ENCODE data around the gene NOD2. TPM values are rescaled to one million over a fixed set of nuclear protein-coding genes. Genes with fewer than 3 reads are reported as not detected.

Gene NOD2
- polyA plus RNA-seq, 12 donors: 1.1 to 2.5 (median 1.6) TPM; not detected in 2

- no peak for DNase-seq
These were observed 785 bp upstream of the NOD2 start for GRCh38 chr16:50692644-50692998.

DNA sequence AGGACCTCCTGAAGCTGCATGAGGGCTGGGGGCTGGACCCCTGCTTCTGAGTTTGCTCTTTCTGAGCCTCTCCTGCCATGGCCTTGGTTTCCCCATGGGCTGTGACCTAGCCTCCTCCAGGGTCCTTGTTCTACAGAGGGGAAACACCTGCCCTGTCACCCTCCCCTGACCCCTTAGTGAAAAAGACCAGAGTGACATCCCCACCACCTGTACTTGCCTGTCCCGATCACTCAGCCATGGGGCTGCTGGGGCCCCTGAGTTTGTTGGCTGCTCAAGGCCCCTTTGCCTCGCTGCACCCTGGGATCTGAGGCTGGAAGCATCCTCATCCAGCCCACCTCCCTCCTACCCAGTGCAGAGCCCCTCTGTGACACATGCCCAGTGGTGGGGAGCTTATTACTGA is 800 bp downstream of the NOD2 start:
- no peak for DNase-seq

GRCh38 chr16:50695017-50696000 is 1.9 kb downstream of the NOD2 start:
- no peak for DNase-seq

DNA sequence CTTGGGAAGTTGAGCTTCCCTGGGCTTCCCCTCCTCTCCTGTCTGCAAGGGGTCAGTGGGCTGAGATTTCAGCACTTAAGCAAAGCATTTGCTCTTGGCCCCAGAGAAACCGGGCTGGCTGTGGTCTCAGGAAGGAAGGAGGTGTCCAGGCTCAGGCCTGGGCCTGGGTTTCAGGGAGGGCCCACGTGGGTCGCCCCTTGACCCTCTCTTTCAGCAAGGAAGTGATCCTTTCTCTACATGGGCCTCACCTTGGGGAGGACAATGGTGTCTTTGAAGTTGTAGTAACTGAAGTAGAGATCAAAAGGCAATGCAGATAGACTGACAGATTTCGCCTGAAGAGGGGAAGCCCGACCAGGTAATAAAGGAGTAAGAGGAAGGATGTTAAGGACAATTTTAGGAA is 2.7 kb downstream of the NOD2 start:
- no peak for DNase-seq

DNA sequence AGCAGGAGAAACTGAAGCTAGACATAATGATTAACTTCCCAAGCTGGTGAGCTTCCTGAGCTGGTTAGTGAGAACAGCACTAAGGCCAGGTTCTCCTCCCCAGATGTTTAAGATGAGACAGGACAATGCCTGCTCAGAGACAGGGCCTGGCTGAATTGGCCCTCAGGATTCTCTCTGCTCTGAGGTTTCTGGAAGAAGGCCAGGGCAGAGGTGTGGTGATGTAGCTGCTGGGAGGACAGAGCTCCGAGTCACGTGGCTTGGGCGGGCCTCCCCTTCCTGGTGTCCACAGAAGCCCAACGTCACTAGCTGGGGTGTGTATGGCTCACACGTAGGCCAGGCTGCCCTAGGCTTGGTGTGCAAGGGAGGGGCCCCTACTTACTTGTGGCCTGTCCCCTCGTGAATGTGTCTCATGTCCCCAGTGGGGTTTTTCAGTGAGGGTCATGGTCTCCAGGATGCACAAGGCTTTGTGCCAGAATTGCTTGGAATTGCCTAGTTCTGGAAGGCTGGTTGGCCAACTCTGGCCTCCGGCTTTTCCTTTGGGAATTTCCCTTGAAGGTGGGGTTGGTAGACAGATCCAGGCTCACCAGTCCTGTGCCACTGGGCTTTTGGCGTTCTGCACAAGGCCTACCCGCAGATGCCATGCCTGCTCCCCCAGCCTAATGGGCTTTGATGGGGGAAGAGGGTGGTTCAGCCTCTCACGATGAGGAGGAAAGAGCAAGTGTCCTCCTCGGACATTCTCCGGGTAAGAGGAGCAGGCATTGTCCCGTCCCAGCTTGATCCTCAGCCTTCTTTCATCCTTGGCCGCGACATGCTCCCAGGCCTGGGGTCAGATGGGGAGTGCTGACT is 3.4 kb downstream of the NOD2 start:
- no peak for DNase-seq

- no peak for DNase-seq
These were observed 4.0 kb downstream of the NOD2 start for GRCh38 chr16:50697421-50697715.

DNA sequence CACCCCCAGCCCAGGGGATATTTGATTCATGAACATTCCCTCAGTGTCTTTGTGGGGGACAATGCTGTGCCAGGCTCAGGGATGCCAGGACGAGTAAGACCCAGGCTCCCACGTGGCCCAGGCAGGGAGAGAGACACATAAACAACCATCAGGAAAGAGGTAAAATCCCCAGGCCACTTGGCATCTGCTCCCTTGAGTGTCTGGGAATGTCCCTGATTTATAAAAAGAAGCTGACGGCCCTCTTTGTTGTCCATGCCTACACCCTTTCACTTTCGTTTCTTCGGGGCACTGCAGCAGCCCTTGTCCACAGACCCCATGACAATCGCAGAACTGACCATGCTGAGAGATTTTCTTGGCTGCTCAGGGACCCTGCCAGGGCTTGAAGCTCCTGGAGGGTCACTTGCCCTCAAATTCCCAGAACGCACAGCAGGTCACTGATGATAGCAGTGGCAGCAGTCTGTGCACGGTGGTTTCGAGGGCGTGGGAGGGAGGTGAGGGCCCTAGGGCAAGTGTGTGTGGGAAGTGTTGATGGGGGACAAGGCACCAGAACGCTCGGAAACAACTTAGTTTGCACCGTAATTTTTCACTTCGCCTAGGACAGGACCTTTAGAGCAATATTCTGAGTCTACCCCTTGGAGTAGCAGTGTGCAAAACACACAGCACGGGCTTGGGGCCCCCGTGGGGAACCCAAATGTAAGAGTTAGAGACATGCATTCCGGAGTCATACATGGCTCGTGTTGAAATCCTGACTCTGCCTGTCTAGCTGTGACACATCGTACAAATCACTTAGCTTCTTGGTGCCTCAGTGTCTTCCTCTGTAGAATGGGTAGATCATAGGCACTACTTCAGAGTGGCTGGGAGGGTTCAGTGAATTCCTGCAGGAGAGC is 4.7 kb downstream of the NOD2 start:
- DNase-seq: no peak

DNA sequence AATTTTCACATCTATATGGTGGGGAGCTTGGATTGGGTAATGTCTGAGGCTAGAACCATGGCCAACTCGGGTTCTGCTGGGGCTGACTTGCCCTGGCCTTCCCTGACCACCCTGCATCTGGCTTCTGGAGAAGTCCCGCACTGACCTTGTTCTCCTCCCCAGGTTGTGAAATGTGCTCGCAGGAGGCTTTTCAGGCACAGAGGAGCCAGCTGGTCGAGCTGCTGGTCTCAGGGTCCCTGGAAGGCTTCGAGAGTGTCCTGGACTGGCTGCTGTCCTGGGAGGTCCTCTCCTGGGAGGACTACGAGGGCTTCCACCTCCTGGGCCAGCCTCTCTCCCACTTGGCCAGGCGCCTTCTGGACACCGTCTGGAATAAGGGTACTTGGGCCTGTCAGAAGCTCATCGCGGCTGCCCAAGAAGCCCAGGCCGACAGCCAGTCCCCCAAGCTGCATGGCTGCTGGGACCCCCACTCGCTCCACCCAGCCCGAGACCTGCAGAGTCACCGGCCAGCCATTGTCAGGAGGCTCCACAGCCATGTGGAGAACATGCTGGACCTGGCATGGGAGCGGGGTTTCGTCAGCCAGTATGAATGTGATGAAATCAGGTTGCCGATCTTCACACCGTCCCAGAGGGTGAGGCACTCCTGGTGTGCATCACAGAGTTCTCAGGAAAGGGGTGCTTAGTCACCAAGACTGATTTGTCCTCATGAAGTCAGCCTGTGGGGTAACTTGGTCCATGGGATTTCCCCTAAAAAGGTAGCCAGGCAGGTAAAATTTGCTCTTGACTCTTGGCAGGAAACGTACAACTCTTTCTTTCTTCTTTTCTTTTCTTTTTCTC is 6.1 kb downstream of the NOD2 start:
- DNase-seq: no peak

- no peak for DNase-seq
These were observed 9.3 kb downstream of the NOD2 start for GRCh38 chr16:50702725-50703124.

DNA sequence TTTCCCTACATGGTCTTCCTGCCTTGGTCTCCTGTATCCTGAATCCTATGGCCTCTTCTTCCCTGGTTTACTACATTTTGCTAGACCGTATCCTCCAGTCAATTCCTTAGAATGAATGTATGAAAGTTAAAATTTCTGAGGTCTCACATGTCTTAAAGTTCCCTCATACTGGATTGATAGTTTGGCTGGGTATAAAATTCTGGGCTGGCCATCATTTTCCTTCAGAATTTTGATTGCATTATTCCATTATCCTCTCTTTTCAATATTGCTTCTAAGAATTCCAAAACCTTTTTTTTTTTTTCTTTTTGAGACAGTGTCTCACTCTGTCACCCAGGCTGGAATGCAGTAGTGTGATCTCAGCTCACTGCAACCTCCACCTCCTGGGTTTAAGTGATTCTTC is 10.8 kb downstream of the NOD2 start:
- DNase-seq: no peak

- DNase-seq: no peak
These were observed 12.2 kb downstream of the NOD2 start for GRCh38 chr16:50705436-50706110.

DNA sequence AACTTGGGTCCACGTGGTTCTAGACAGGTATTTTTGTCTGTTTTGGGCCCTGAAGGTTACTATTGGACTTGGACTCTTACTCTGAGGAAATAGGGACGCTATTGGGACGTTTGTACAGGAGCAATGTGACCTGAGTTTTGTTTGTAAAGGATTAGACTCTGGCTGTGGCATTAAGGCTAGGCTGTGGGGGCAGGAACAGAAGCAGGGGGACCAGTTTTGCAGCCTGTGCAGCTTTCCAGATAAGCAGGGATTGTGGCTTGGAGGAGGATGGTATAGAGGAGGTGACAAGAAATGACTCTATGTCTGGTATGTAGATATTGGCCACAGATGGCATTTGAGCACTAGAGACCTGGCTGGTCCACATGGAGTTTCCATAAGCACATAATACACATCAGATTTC is 12.8 kb downstream of the NOD2 start:
- DNase-seq: no peak

GRCh38 chr16:50708373-50709060 is 15.1 kb downstream of the NOD2 start:
- DNase-seq: no peak

DNA sequence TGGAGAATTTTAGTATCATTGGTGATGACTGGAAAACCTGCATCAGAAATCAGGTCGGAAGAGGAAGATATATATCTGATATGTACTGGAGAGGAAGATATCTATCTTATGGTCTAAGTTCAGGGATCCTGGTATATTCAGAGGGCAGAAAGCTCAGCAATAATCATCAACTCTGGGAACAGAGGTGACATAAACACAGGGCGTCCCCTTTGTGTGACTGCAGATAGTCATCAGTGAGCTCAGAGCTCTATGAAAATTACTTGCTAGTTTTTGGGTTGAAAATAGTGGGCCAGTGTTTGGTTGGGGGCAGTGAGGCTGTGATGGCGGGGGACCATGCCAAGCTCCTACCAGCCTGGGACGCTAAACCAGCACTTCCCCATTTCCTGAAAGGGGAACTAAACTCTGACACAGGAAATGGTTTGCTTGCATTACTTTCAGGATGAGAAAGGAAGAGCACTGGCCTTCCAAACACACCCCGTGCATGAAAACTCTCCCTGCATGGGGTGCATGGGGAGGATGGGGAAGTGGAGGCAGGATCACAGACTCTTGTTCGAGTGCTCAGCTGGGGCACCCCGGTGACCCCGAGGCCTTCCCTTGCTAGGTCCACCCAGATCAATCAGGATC is 15.8 kb downstream of the NOD2 start:
- DNase-seq: no peak

DNA sequence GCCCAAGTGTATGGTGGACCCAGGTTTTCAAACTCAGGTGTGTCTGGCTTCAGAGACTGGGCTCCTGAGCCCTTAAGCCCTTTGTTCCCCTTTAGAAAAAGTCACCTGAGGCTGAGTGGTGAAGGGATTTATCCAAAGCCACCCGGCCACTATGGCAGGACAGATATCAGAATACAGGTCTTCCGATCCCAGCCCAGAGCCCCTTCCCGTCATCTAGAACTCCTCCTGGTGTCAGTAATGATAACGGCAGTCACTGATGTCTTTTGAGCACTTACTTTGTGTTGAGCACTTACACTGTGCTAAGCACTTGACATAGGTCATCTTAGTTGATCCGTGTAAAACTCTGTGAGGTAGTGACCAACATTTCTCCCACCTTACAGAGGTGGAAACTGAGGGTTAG is 16.6 kb downstream of the NOD2 start:
- no peak for DNase-seq

- DNase-seq: no peak
These were observed 17.6 kb downstream of the NOD2 start for GRCh38 chr16:50711040-50711439.

- DNase-seq: peak; percentile 51
These were observed 18.6 kb downstream of the NOD2 start for GRCh38 chr16:50711862-50712559.

- no peak for DNase-seq
These were observed 19.1 kb downstream of the NOD2 start for GRCh38 chr16:50712560-50712898.

GRCh38 chr16:50712956-50713355 is 19.6 kb downstream of the NOD2 start:
- no peak for DNase-seq
